Fibroblast of skin of left biceps (primary cell): Measurements from ENCODE around the gene PSTPIP1.

Experiments used
- DNase-seq, 2 experiments: peaks; one replicate each; pipeline ENCODE4 v3.0.0-alpha.2; 2013; ENCODE audit warnings: low read depth in 2 of 2

PSTPIP1 gene

DNA sequence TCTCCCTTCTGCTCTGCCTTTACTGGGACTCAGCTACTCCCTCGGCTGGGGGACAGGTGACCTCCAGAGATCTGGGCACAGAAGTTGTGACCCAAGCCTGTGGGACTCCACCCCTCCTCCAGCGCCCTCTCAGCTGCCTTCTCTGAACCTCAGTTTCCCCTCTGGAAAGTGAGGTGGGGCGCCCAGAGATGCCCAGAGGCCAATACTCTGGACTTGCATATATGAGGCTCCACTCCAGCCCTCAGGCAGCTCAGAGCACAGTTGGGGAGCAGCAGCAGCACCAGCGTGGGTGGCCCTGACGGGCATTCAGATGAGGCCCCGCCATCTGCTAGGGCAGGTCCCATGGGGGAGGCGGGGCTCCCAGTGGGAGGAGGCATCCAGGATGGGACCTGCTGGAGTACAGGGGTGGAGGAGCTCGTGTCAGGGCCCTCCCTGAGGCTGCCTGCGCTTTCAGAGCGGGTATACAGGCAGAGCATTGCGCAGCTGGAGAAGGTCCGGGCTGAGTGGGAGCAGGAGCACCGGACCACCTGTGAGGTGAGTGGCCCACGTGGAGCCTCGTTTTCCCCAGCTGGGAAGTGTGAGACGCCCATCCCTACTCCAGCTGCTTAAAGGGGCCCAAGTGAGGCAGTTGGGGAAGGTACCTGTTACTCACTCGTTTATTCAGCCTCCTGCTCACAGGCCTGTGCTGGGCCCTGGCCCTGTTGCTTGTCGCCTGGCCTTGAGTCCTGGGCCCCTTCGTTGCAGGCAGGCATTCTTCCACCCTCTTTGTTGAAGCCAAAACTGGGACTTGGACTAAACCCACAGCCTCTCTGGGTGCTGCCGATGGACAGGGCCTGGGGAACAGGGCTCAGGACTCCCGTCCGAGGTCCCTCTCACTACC, 35.4 kb downstream of the PSTPIP1 start:
- no peak for DNase-seq

DNA sequence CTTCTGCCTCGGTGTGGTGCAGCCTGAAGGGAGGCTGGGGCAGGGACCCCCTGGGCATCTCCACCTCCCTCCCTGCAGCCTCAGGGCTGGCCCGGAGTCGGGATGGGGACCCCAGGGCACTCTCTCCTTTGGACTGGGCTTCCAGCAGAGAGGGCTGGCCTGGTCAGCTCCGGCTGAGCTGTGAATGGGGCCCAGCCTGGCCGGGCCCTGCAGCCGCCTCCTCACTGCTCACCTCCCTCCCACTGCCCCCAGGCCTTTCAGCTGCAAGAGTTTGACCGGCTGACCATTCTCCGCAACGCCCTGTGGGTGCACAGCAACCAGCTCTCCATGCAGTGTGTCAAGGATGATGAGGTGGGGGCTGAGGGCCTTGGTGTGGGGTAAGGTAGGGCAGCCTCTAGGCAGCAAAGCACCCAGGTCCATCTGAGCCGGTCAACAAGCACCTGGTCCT, 36.0 kb downstream of the PSTPIP1 start:
- DNase-seq: no peak

DNA sequence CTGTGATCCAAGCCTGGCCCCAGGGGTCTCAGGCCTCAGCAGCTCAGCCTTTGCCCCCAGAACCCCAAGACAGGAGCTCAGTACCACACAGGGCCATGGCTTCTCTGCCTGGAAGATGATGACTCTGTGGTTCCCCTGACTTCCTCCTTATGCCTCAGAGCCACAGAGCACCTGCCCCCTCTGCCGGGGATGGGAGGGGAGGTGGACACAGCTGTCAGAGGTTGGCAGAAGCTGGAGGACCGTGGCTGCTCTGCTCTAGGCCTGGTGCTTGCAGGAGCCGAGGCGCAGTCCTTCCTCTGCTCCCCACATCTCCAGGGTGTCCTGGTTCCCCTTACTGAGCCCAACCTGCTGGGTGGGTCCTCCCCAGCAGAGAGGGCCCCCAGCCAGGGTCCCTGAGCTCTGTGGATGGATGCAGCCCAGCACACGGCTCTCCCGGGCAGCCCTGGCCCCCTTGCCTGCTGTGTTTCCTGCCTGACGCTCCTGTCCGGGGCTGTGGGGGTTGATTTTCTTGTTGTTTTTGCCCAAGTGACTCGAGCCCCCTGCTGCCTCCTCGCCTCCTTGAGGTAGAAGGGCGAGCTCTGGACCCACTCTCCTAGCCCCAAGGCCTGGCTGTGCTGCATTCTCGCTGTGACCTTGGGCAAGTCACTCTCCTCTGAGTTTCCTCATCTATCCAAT, 36.6 kb downstream of the PSTPIP1 start:
- DNase-seq: no peak

GRCh38 chr15:77032052-77032646, 37.2 kb downstream of the PSTPIP1 start:
- no peak for DNase-seq

- no peak for DNase-seq
Measured at GRCh38 chr15:77032647-77033416, 37.9 kb downstream of the PSTPIP1 start.

- DNase-seq: no peak
Measured at GRCh38 chr15:77033417-77033728, 38.4 kb downstream of the PSTPIP1 start.

GRCh38 chr15:77033729-77034671, 39.1 kb downstream of the PSTPIP1 start:
- DNase-seq: no peak

GRCh38 chr15:77034695-77035489, 40.0 kb downstream of the PSTPIP1 start:
- no peak for DNase-seq

DNA sequence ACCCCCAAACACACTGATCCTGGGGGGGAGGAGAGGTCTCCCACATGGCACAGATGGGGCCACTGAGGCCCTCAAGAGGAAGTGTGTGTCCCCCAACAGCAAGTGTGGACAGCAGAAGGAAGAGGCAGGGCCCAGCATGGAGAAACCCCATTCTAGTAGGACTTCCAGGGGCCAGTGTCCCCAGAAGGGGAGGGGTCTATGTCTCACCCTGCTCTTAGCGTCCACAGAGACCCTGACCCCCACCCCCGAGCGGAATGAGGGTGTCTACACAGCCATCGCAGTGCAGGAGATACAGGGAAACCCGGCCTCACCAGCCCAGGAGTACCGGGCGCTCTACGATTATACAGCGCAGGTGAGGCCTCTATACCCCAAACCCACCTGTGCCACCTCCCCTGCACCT, 40.7 kb downstream of the PSTPIP1 start:
- DNase-seq: no peak

DNA sequence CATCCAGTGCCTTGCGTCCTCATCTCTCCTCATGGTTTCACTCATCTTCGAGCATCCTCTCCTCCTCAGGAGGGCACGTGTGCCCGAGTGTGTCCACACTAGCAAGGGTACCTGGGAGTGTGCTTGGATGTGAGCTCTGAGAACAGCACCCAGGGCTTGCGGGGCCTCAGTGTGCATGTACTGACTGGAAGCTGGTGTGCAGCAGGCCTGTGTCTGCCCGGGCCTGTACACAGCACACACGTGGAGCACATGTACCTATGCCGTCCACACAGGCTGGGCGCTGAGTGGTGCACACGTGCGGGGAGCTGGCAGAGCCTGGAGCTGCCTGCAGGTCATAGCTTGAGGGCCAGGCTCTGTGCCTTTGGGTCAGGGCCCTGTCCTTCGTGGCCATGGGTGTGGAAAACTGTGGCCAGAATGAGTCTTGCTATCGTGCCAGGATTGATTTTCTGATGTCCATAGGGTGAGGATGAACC, 41.1 kb downstream of the PSTPIP1 start:
- DNase-seq: no peak

- DNase-seq: no peak
Measured at GRCh38 chr15:77036537-77037387, 41.8 kb downstream of the PSTPIP1 start.

DNA sequence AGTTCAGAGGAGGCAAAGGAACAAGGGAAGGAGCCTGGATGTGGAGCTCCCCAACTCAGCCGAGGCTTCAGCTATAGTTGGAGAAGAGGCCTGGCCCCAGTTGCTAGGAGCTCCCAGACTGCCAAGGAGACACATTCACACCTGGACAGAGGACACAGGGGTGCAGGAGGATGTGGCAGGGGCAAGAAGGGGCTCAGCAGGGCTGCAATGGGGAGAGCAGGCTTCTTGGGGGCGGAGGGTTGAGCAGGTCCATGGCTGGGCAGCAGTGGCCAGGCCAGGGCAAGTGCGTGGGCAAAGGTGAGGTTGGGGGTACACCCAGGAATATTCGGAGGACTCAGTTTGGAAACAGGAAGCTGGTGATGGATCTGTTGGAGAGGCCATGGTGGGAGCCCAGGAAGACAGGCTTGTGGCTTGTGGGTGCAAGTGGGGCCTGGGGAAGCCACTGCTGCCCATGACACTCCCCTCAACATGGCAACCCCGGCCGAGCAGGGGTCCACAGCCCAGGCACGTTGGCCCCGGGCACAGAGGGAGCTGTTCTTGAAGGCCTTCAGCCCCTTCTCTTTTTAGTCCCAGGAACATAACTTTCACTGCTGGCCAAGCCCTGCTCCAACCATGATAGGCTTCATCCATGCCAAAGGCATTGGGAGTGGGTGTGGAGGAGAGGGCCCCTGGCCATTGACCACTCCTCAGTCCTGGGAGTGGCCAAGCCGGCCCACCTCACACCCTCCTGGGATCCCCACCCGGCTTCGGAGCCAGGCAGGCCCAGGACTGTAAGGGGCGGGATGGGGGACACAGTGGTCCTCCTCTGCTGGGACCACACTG, 42.7 kb downstream of the PSTPIP1 start:
- no peak for DNase-seq

GRCh38 chr15:77038312-77039216, 43.6 kb downstream of the PSTPIP1 start:
- no peak for DNase-seq

- no peak for DNase-seq
Measured at GRCh38 chr15:77039217-77039533, 44.2 kb downstream of the PSTPIP1 start.

DNA sequence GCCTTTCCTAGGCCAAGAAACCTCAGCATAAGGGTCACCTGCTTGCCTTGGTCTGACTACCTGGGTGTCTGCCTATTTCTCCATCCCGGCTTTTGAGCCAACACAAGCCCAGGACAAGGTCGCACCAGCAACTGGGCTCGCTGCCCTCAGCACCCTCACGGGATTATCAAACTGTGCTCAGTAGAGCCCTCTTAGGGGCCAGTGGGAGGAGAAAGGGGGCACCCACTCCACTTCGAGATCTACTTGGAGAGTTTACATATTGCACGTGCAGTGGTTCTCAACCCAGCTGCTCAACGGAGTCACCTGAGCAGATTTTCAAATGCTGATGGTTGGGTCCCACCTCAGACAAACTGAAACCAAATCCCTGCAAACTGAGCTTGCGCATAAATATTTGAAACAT, 44.9 kb downstream of the PSTPIP1 start:
- no peak for DNase-seq

DNA sequence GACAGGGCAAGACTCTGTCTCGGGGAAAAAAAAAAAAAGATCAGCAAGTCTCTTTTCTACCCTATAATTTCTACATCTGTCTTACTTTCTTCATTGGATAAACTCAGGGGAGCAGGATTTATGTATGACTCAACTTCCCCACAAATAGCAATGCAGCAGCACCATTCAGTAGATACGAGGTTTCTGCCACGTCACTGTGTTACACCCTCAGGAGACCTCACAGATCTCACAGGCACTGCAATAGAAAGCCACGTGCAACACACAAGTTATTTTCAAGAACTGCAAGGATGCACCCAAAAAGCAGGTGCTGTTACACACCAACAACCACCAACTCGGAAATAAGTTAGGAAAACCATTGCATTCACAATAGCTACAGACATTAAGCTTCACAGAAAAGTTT, 45.7 kb downstream of the PSTPIP1 start:
- DNase-seq: peak in 1 of 2 experiments; percentile 18

DNA sequence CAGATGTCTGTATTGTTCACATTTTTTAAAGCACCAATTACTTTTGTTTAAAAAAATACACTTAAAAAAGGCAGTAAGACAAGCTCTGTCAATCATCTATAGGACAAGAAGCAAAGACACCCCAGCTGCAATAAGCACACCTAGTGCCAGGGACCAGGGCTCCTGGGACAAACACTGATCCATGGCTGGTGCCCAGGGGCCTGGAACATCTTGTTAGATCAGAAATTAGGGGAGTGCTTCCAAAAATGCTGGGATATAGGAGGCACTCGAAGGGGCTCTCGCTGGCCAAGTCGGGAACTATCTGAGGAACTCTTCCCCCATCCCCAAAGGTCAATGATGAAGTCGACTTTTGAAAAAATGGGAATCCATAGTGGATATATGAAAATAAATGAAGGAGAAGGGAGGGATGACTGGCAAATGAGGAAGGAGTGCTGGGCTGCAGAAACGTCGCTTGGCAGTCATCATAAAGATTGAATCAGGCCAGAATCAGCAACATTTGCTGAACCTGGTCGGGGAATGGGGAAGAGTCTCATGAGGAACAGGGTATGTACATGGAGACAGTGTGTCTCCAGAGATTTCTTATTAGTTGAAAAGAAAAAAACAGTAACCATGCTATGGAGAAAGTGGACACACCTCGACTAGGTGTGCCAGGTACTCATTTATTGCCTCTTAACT, 47.5 kb downstream of the PSTPIP1 start:
- DNase-seq: no peak
